CD14-positive monocyte (primary cell): ENCODE measurements around the gene SLC39A10. TPM values are rescaled to one million over a fixed set of nuclear protein-coding genes. Genes with fewer than 3 reads are reported as not detected.

Experiments used
- DNase-seq, 3 donors: peaks; one replicate each; pipeline ENCODE4 v3.0.0-alpha.2; 2011 to 2022
- H2AFZ ChIP-seq: 2 replicates; pipeline ENCODE4 v1.6.0; 2012; ENCODE audit warnings: mild to moderate bottlenecking, low read depth, low read length, inconsistent platforms; ENCODE audit not compliant: insufficient read depth, poor library complexity, severe bottlenecking
- H3K27ac ChIP-seq, 2 donors: 1 replicate in 1 of 2; 2 replicates in 1 of 2; pipeline ENCODE4 v1.5.1; 2012 to 2013; ENCODE audit warnings: low read length in 2 of 2, control low read depth in 1 of 2, inconsistent platforms in 1 of 2, low read depth in 1 of 2, mild to moderate bottlenecking in 1 of 2
- H3K27me3 ChIP-seq, 2 donors: one replicate each; pipeline versions ENCODE4 v1.6.0 to v1.6.1; 2011 to 2013; ENCODE audit warnings: low read length in 2 of 2; ENCODE audit not compliant: control insufficient read depth in 2 of 2, insufficient read depth in 2 of 2
- H3K36me3 ChIP-seq, 2 donors: replicated peaks in 1 of 2; 1 replicate in 1 of 2; 2 replicates in 1 of 2; pipeline versions ENCODE4 v1.5.1 to v1.6.1; 2012 to 2013; ENCODE audit warnings: low read length in 2 of 2, control low read depth in 1 of 2, inconsistent platforms in 1 of 2, mild to moderate bottlenecking in 1 of 2; ENCODE audit not compliant: insufficient read depth in 2 of 2, control insufficient read depth in 1 of 2
- H3K4me1 ChIP-seq, 2 donors: 1 replicate in 1 of 2; 2 replicates in 1 of 2; pipeline versions ENCODE4 v1.5.1 to v1.6.1; 2012 to 2013; ENCODE audit warnings: low read length in 2 of 2, control low read depth in 1 of 2, inconsistent platforms in 1 of 2, mild to moderate bottlenecking in 1 of 2, moderate library complexity in 1 of 2; ENCODE audit not compliant: insufficient read depth in 2 of 2, control insufficient read depth in 1 of 2
- H3K4me2 ChIP-seq: replicated peaks from 2 replicates; pipeline ENCODE3; 2012; ENCODE audit warnings: low read length, moderate library complexity, mild to moderate bottlenecking; ENCODE audit not compliant: poor library complexity, severe bottlenecking; ENCODE audit errors: extremely low read depth
- H3K4me3 ChIP-seq, 3 experiments: fragments of 200-600 bp in 1 of 3; sonication (generic) in 1 of 3; replicated peaks in 1 of 3; 1 replicate in 2 of 3; 2 replicates in 1 of 3; pipeline ENCODE4 v1.5.1; 2011 to 2013; ENCODE audit warnings: low read length in 3 of 3, mild to moderate bottlenecking in 3 of 3, control low read depth in 2 of 3, low read depth in 2 of 3, inconsistent platforms in 1 of 3, moderate library complexity in 1 of 3
- H3K79me2 ChIP-seq: 2 replicates; pipeline ENCODE4 v1.6.0; 2012; ENCODE audit warnings: mild to moderate bottlenecking, control low read depth, inconsistent platforms, low read length, moderate library complexity; ENCODE audit not compliant: insufficient read depth
- H3K9ac ChIP-seq: 2 replicates; pipeline ENCODE4 v1.6.0; 2017; ENCODE audit warnings: low read length, mild to moderate bottlenecking; ENCODE audit not compliant: insufficient read depth, poor library complexity, severe bottlenecking
- H3K9me3 ChIP-seq, 2 donors: replicated peaks in 1 of 2; 1 replicate in 1 of 2; 2 replicates in 1 of 2; pipeline versions ENCODE4 v1.5.1 to v1.6.1; 2012 to 2013; ENCODE audit warnings: low read length in 2 of 2, control low read depth in 1 of 2; ENCODE audit not compliant: control insufficient read depth in 1 of 2, insufficient read depth in 1 of 2
- H4K20me1 ChIP-seq: 2 replicates; pipeline ENCODE4 v1.6.0; 2012; ENCODE audit warnings: mild to moderate bottlenecking, low read length, control low read depth, moderate library complexity; ENCODE audit not compliant: insufficient read depth
- H3K27ac Mint-ChIP-seq, 7 donors: one replicate each; pipeline ENCODE4 v1.8.0; 2020; ENCODE audit warnings: mild to moderate bottlenecking in 7 of 7, mixed read lengths in 7 of 7, moderate library complexity in 6 of 7, inconsistent platforms in 2 of 7
- H3K27me3 Mint-ChIP-seq, 3 donors: one replicate each; pipeline ENCODE4 v1.8.0; 2021 to 2022; ENCODE audit warnings: low read depth in 3 of 3, mild to moderate bottlenecking in 3 of 3, mixed read lengths in 3 of 3, moderate library complexity in 3 of 3, inconsistent platforms in 1 of 3
- H3K36me3 Mint-ChIP-seq, 2 donors: one replicate each; pipeline ENCODE4 v1.8.0; 2020; ENCODE audit warnings: mixed read lengths in 2 of 2, inconsistent platforms in 1 of 2, mild to moderate bottlenecking in 1 of 2
- H3K4me1 Mint-ChIP-seq: one replicate; pipeline ENCODE4 v1.8.0; 2020; ENCODE audit warnings: mild to moderate bottlenecking, mixed read lengths
- H3K4me3 Mint-ChIP-seq, 2 donors: one replicate each; pipeline ENCODE4 v1.8.0; 2020; ENCODE audit warnings: mild to moderate bottlenecking in 2 of 2, mixed read lengths in 2 of 2, moderate library complexity in 1 of 2
- H3K9me3 Mint-ChIP-seq, 7 donors: one replicate each; pipeline ENCODE4 v1.8.0; 2020 to 2022; ENCODE audit warnings: mixed read lengths in 7 of 7, mild to moderate bottlenecking in 6 of 7, moderate library complexity in 6 of 7, inconsistent platforms in 2 of 7
- CTCF ChIP-seq: fragments of 200-600 bp; IDR thresholded peaks from one replicate; pipeline ENCODE4 v1.8.0; 2022; ENCODE audit warnings: antibody characterized with exemption, mild to moderate bottlenecking
- WGBS: methylation state at CpG from one replicate; pipeline ENCODE4 v1.1.5; 2013; ENCODE audit warnings: missing lambda C conversion rate; ENCODE audit not compliant: insufficient coverage; 5-methylcytosine and 5-hydroxymethylcytosine counted together
- intact Hi-C, 2 donors: fragments of 100-400 bp; cut with micrococcal nuclease; formaldehyde crosslinking; loops; one replicate each; pipeline versions ENCODE4 v1.15.0 to v1.15.1; 2023
- polyA plus RNA-seq, 3 donors: library from polyadenylated mRNA; depleted of rRNA in 1 of 3; unstranded in 2 of 3; stranded (reverse) in 1 of 3; fragments of 300-500 nt in 2 of 3; fragments of >200 nt in 1 of 3; fragmentation: Illumina TruSeq in 2 of 3; gene quantifications; 1 replicate in 2 of 3; 2 replicates in 1 of 3; pipeline ENCODE4 v1.2.3, GENCODE V29; 2012 to 2021

SLC39A10 gene
- polyA plus RNA-seq, 3 donors, result 5.2 to 6.9 (median 5.2) TPM

- no peak for DNase-seq
- no peaks in the 10 kb centered on the region for H3K4me1 Mint-ChIP-seq
- intact Hi-C loops, result no loop called here
These were observed 112.9 kb downstream of the SLC39A10 start for GRCh38 chr2:195769975-195770374.

GRCh38 chr2:195779491-195779890 lies 122.5 kb downstream of the SLC39A10 start:
- Histone ChIP-seq H4K20me1 (no peaks in the 10 kb centered on the region), H2AFZ (no peak overlapping the region), H3K27ac (no peak overlapping the region), H3K4me1 (no peaks in the 10 kb centered on the region), H3K79me2 (no peaks in the 10 kb centered on the region), H3K9me3 (no peaks in the 10 kb centered on the region), H3K36me3 (no peaks in the 10 kb centered on the region), H3K4me2 (no peak overlapping the region), H3K9ac (no peak overlapping the region), H3K4me3 (no peak overlapping the region), H3K27me3 (no peaks in the 10 kb centered on the region)
- no peak overlapping the region for H3K27ac Mint-ChIP-seq
- TF ChIP-seq CTCF, result no peak
- H3K4me3 Mint-ChIP-seq, result no peak overlapping the region
- H3K9me3 Mint-ChIP-seq, result peaks cover 0 to 5% (median 0%) of the 10 kb centered on the region in 7 donors
- WGBS, result no CpG with 5 or more reads among the region's 2 CpGs
- H3K4me1 Mint-ChIP-seq, result no peaks in the 10 kb centered on the region
- no peak for DNase-seq
- H3K36me3 Mint-ChIP-seq, result no peaks in the 10 kb centered on the region
- intact Hi-C loops, result no loop called here
- H3K27me3 Mint-ChIP-seq, result peaks cover 0 to 1% (median 0%) of the 10 kb centered on the region in 3 donors

More at GRCh38 chr2:195769975-195770374, 112.9 kb downstream of the SLC39A10 start:
- H3K27me3 ChIP-seq, result no peaks in the 10 kb centered on the region
- no peak overlapping the region for H2AFZ ChIP-seq
- no peak overlapping the region for H3K27ac Mint-ChIP-seq
- no peaks in the 10 kb centered on the region for H3K4me1 ChIP-seq
- H3K79me2 ChIP-seq, result no peaks in the 10 kb centered on the region
- no peaks in the 10 kb centered on the region for H4K20me1 ChIP-seq
- no peak overlapping the region for H3K9ac ChIP-seq
- H3K27ac ChIP-seq, result no peak overlapping the region
- no peaks in the 10 kb centered on the region for H3K36me3 ChIP-seq
- H3K9me3 ChIP-seq, result no peaks in the 10 kb centered on the region
- no peak for TF ChIP-seq CTCF
- H3K4me3 ChIP-seq, result no peak overlapping the region
- H3K4me2 ChIP-seq, result no peak overlapping the region
- H3K4me3 Mint-ChIP-seq, result no peak overlapping the region
- H3K9me3 Mint-ChIP-seq, result peaks cover 0 to 2% (median 2%) of the 10 kb centered on the region in 7 donors
- H3K36me3 Mint-ChIP-seq, result no peaks in the 10 kb centered on the region
- no peaks in the 10 kb centered on the region for H3K27me3 Mint-ChIP-seq
